Activated B cell treated with CpG ODN at 0.5 μM for 24 hours (primary cell): ENCODE results near the gene WIPI1. TPM values are rescaled to one million over a fixed set of nuclear protein-coding genes. Genes with fewer than 3 reads are reported as not detected.

Experiments
- ATAC-seq: fragments of 200-7000 bp; cut with Tn5 transposase; one replicate; pipeline ENCODE4 v1.10.0; 2021; ENCODE audit warnings: low read depth, mild to moderate bottlenecking, moderate library complexity
- CTCF ChIA-PET: fragments of 350-600 bp; sonication (Branson Sonifier 250); formaldehyde crosslinking; loops from one replicate; lab custom pipeline; 2021; ENCODE audit warnings: antibody characterized with exemption; lab: Charles Lee
- POLR2A ChIA-PET: fragments of 350-600 bp; sonication (Branson Sonifier 250); formaldehyde crosslinking; loops from one replicate; lab custom pipeline; 2021; ENCODE audit warnings: antibody characterized with exemption; lab: Charles Lee
- DNase-seq: peaks from one replicate; pipeline ENCODE4 v3.0.0; 2022
- H3K27ac Mint-ChIP-seq: one replicate; pipeline ENCODE4 v1.8.0; 2020; ENCODE audit warnings: mixed read lengths
- H3K27me3 Mint-ChIP-seq: one replicate; pipeline ENCODE4 v1.8.0; 2021; ENCODE audit warnings: mixed read lengths
- H3K36me3 Mint-ChIP-seq: one replicate; pipeline ENCODE4 v1.8.0; 2021; ENCODE audit warnings: low read depth, mixed read lengths
- H3K4me1 Mint-ChIP-seq: one replicate; pipeline ENCODE4 v1.8.0; 2021; ENCODE audit warnings: mixed read lengths
- H3K4me3 Mint-ChIP-seq: one replicate; pipeline ENCODE4 v1.8.0; 2020; ENCODE audit warnings: mild to moderate bottlenecking, mixed read lengths
- H3K9me3 Mint-ChIP-seq: one replicate; pipeline ENCODE4 v1.8.0; 2020; ENCODE audit warnings: mixed read lengths
- CTCF ChIP-seq: fragments of 200-600 bp; IDR thresholded peaks from one replicate; pipeline ENCODE4 v1.8.0; 2022; ENCODE audit warnings: antibody characterized with exemption, mild to moderate bottlenecking
- intact Hi-C: fragments of 100-400 bp; cut with micrococcal nuclease; formaldehyde crosslinking; loops from one replicate; pipeline ENCODE4 v1.15.1; 2024
- total RNA-seq: library from RNA; stranded (reverse); gene quantifications from 2 replicates; pipeline ENCODE4 v1.2.3, GENCODE V29; 2022

The WIPI1 gene
- total RNA-seq, 1 donor from 2014 or later: 9.8 TPM

GRCh38 chr17:68431045-68431608 is 26.2 kb downstream of the WIPI1 start:
- ATAC-seq: no peak
- POLR2A ChIA-PET: interaction anchor here (0.6 to 0.8 kb wide), 2 partner anchors 17 to 681 kb away, joined by 3 read pairs; no protein-coding TSS in a partner anchor
- no peak overlapping the region for H3K4me3 Mint-ChIP-seq

GRCh38 chr17:68429881-68430280 is 27.4 kb downstream of the WIPI1 start:
- Mint-ChIP-seq H3K36me3 (peaks cover 30% of the 10 kb centered on the region), H3K27ac (no peak overlapping the region), H3K9me3 (no peaks in the 10 kb centered on the region), H3K4me1 (no peaks in the 10 kb centered on the region), H3K27me3 (no peaks in the 10 kb centered on the region), H3K4me3 (no peak overlapping the region)
- ATAC-seq (no peak), DNase-seq (no peak)
- intact Hi-C loops: loop anchor here (10.0 kb wide), 1 partner anchor 85 kb away; no protein-coding TSS in a partner anchor
- ChIA-PET POLR2A (no interaction called here), CTCF (no interaction called here)
- no peak for TF ChIP-seq CTCF

More at GRCh38 chr17:68431045-68431608, 26.2 kb downstream of the WIPI1 start:
- Mint-ChIP-seq H3K27ac (no peak overlapping the region), H3K4me1 (peaks cover 5% of the 10 kb centered on the region), H3K9me3 (no peaks in the 10 kb centered on the region), H3K36me3 (peaks cover 27% of the 10 kb centered on the region), H3K27me3 (no peaks in the 10 kb centered on the region)
- TF ChIP-seq CTCF: no peak
- intact Hi-C loops: loop anchor here (10.0 kb wide), 1 partner anchor 86 kb away; no protein-coding TSS in a partner anchor
- CTCF ChIA-PET: interaction anchor here (1.1 kb wide), 1 partner anchor 167 kb away, joined by 15 read pairs; no protein-coding TSS in a partner anchor
- DNase-seq: no peak

DNA sequence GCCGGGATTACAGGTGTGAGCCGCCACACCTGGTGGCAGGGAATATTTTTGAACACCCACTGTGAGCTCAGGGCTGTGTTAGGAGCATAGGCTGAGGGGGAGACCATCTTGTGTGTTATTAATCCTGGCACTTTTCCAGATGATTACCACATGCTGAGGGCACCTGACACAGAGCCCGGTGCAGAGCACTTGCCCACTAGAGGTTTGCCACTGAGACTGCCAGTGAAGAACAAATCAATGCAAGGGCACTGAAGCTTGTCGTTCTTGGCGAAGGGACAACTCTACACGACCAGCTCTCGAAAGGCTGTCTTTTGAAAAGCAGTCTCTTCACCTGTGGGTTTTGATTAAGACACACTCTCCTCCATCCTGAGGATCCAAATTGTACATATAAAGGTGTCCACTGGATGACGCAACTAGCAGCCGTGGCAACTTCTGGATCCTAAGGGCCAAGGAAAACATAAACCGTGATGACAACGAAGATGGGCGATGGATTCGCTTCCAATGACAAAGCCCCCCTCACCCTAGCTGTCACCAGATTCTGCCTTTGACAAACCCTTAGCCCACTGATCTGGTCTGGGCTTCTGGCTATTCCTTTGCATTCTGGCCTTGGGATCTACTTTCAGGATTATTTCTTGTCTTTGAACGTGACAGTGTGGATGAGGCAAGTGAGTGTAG is 28.7 kb downstream of the WIPI1 start:
- H3K9me3 Mint-ChIP-seq: no peaks in the 10 kb centered on the region
- H3K36me3 Mint-ChIP-seq: peaks cover 28% of the 10 kb centered on the region
- TF ChIP-seq CTCF: no peak
- ATAC-seq: no peak
- ChIA-PET POLR2A (no interaction called here), CTCF (interaction anchor here (1.3 kb wide), 1 partner anchor 8 kb away, joined by 3 read pairs; no protein-coding TSS in a partner anchor)
- H3K4me3 Mint-ChIP-seq: no peak overlapping the region
- DNase-seq: no peak
- intact Hi-C loops: no loop called here
- H3K27me3 Mint-ChIP-seq: no peaks in the 10 kb centered on the region
- no peaks in the 10 kb centered on the region for H3K4me1 Mint-ChIP-seq
- H3K27ac Mint-ChIP-seq: no peak overlapping the region

DNA sequence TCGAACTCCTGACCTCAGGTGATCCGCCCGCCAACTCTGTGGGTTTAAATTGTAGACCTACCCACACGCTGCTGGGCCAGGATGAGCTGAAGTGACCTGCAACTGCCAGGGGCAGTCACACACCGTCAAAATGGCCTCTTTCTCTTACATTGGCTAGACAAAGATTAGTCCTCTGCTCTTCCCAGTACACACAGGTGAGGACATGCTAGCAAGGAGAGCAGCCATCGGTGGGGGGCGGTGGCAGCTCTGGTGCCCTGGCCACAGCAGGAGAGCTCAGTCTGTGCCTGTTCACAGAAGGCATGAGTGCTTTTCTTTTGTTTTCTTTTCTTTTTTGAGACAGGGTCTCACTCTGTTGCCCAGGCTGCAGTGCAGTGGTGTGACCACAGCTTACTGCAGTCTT is 29.7 kb downstream of the WIPI1 start:
- ATAC-seq: no peak
- TF ChIP-seq CTCF: no peak
- peaks cover 22% of the 10 kb centered on the region for H3K36me3 Mint-ChIP-seq
- intact Hi-C loops: no loop called here
- CTCF ChIA-PET: interaction anchor here (1.3 kb wide), 1 partner anchor 9 kb away, joined by 3 read pairs; no protein-coding TSS in a partner anchor
- H3K27ac Mint-ChIP-seq: no peak overlapping the region
- H3K9me3 Mint-ChIP-seq: no peaks in the 10 kb centered on the region
- no peaks in the 10 kb centered on the region for H3K4me1 Mint-ChIP-seq
- no peak overlapping the region for H3K4me3 Mint-ChIP-seq
- no peak for DNase-seq
- POLR2A ChIA-PET: no interaction called here
- H3K27me3 Mint-ChIP-seq: no peaks in the 10 kb centered on the region

GRCh38 chr17:68425979-68426378 is 31.3 kb downstream of the WIPI1 start:
- DNase-seq: no peak
- H3K9me3 Mint-ChIP-seq: no peaks in the 10 kb centered on the region
- POLR2A ChIA-PET: no interaction called here

More at GRCh38 chr17:68425979-68426378, 31.3 kb downstream of the WIPI1 start:
- CTCF ChIA-PET: no interaction called here
- intact Hi-C loops: no loop called here
- no peak overlapping the region for H3K27ac Mint-ChIP-seq
- no peak for ATAC-seq
- H3K36me3 Mint-ChIP-seq: peaks cover 21% of the 10 kb centered on the region
- TF ChIP-seq CTCF: no peak
- H3K4me3 Mint-ChIP-seq: no peak overlapping the region
- H3K27me3 Mint-ChIP-seq: no peaks in the 10 kb centered on the region
- H3K4me1 Mint-ChIP-seq: no peaks in the 10 kb centered on the region
